K562 (cell line): ENCODE data around the gene THAP4. TPM values are rescaled to one million over a fixed set of nuclear protein-coding genes. Genes with fewer than 3 reads are reported as not detected.
A peak's percentile ranks its signal among the peaks of the same experiment; 100 is the strongest.

Experiments used
- ATAC-seq: fragments of 200-7000 bp; cut with Tn5 transposase; 3 replicates; pipeline ENCODE4 v1.9.1; 2020; ENCODE audit warnings: moderate library complexity
- BruUV-seq: library from RNA; stranded (reverse); fragments of 400-500 nt; replicated peaks from 2 replicates; lab custom pipeline; 2021; lab: Mats Ljungman, UMichigan
- CTCF ChIA-PET: fragments of 300-600 bp; formaldehyde crosslinking; extraction: SDS; loops from one replicate; lab custom pipeline; 2021; ENCODE audit warnings: low intra/inter-chr PET ratio; lab: Yijun Ruan, JAX
- POLR2A ChIA-PET: fragments of 300-600, 350-650 bp; sonication (Branson Sonifier 250); formaldehyde crosslinking; extraction: SDS; loops from one replicate; lab custom pipeline; 2021; ENCODE audit warnings: antibody characterized with exemption, inconsistent platforms; lab: Yijun Ruan, JAX
- DNase-seq, 4 experiments: peaks; one replicate each; pipeline versions ENCODE4 v3.0.0 to v3.0.0-alpha.2; 2011 to 2018; ENCODE audit warnings: low spot score in 3 of 4, mixed read lengths in 3 of 4; ENCODE audit errors: extremely low read depth in 1 of 4
- FAIRE-seq: peaks from 2 replicates; lab custom pipeline; 2011; peaks lifted over from hg19 to GRCh38; lab: Jason Lieb, UNC
- H2AFZ ChIP-seq: 2 replicates; pipeline ENCODE4 v1.6.0; 2011; ENCODE audit warnings: low read depth, low read length, control low read depth, inconsistent platforms
- H3K27ac ChIP-seq: fragments of 200-600 bp; 3 replicates; pipeline ENCODE4 v1.8.0; 2011; ENCODE audit warnings: low read depth, mild to moderate bottlenecking, control low read depth, inconsistent platforms, low read length, moderate library complexity, mixed read lengths; ENCODE audit errors: extremely low read depth
- H3K27me3 ChIP-seq, 2 experiments: fragments of 300-600 bp in 1 of 2; 2 replicates in 1 of 2; 3 replicates in 1 of 2; pipeline versions ENCODE4 v1.6.0 to v1.8.0; 2011; ENCODE audit warnings: inconsistent platforms in 2 of 2, low read length in 2 of 2, mild to moderate bottlenecking in 1 of 2, mixed read lengths in 1 of 2, moderate library complexity in 1 of 2; ENCODE audit not compliant: control insufficient read depth in 2 of 2, insufficient read depth in 2 of 2
- H3K36me3 ChIP-seq: fragments of 300-600 bp; 3 replicates; pipeline ENCODE4 v1.8.0; 2011; ENCODE audit warnings: mild to moderate bottlenecking, low read length, inconsistent platforms; ENCODE audit not compliant: control insufficient read depth, insufficient read depth
- H3K4me1 ChIP-seq, 2 experiments: fragments of 200-600 bp in 1 of 2; replicated peaks in 1 of 2; 2 replicates in 1 of 2; 3 replicates in 1 of 2; pipeline versions ENCODE4 v1.5.1 to v1.8.0; 2011; ENCODE audit warnings: inconsistent platforms in 2 of 2, low read length in 2 of 2, mild to moderate bottlenecking in 1 of 2, mixed read lengths in 1 of 2, moderate library complexity in 1 of 2; ENCODE audit not compliant: control insufficient read depth in 2 of 2, insufficient read depth in 2 of 2
- H3K4me2 ChIP-seq: 2 replicates; pipeline ENCODE4 v1.6.1; 2011; ENCODE audit warnings: low read length, control low read depth, inconsistent platforms, mixed read lengths; ENCODE audit not compliant: insufficient read depth
- H3K4me3 ChIP-seq: fragments of 200-600 bp; sonication (generic), shearing (Covaris generic); 2 replicates; pipeline ENCODE4 v1.5.1; 2016; ENCODE audit warnings: control low read depth, inconsistent platforms
- H3K79me2 ChIP-seq: fragments of 200-600 bp; 3 replicates; pipeline ENCODE4 v1.8.0; 2011; ENCODE audit warnings: low read length, inconsistent platforms; ENCODE audit not compliant: control insufficient read depth, insufficient read depth
- H3K9ac ChIP-seq, 2 experiments: 2 replicates each; pipeline versions ENCODE4 v1.6.0 to v1.6.1; 2011; ENCODE audit warnings: low read depth in 2 of 2, low read length in 2 of 2, control low read depth in 1 of 2, inconsistent platforms in 1 of 2, mild to moderate bottlenecking in 1 of 2, mixed read lengths in 1 of 2; ENCODE audit not compliant: insufficient read depth in 1 of 2
- H3K9me1 ChIP-seq: one replicate; pipeline ENCODE4 v1.6.0; 2011; ENCODE audit warnings: inconsistent platforms, mild to moderate bottlenecking, low read length, moderate library complexity; ENCODE audit not compliant: control insufficient read depth, insufficient read depth
- H3K9me3 ChIP-seq: replicated peaks from 2 replicates; pipeline ENCODE4 v1.5.1; 2011; ENCODE audit warnings: low read depth, low read length, inconsistent platforms; ENCODE audit not compliant: control insufficient read depth, insufficient read depth
- H4K20me1 ChIP-seq: replicated peaks from 2 replicates; pipeline ENCODE4 v1.6.1; 2011; ENCODE audit warnings: low read length, inconsistent platforms, mixed read lengths; ENCODE audit not compliant: control insufficient read depth, insufficient read depth
- ARNT ChIP-seq, 2 experiments: fragments of 450-650 bp; IDR thresholded peaks; 2 replicates each; pipeline ENCODE4 v1.6.1; 2016; ENCODE audit warnings: mild to moderate bottlenecking in 1 of 2
- CXXC5 ChIP-seq: fragments of 250-450 bp; sonication (Bioruptor Pico); IDR thresholded peaks from 2 replicates; pipeline ENCODE4 v1.8.0; 2022; ENCODE audit warnings: inconsistent platforms, mild to moderate bottlenecking, moderate library complexity
- ELF2 ChIP-seq: fragments of 250-450 bp; sonication (Bioruptor Pico); IDR thresholded peaks from 2 replicates; pipeline ENCODE4 v1.5.0; 2021; ENCODE audit warnings: mild to moderate bottlenecking
- GTF2E2 ChIP-seq: fragments of 200-800 bp; sonication (Bioruptor generic); IDR thresholded peaks from 2 replicates; pipeline ENCODE4 v1.6.1; 2016; ENCODE audit warnings: missing genetic modification characterization, missing compliant biosample characterization
- HDAC3 ChIP-seq: fragments of 450-650 bp; IDR thresholded peaks from 2 replicates; pipeline ENCODE4 v1.6.1; 2018; ENCODE audit warnings: borderline replicate concordance, mild to moderate bottlenecking, moderate library complexity; ENCODE audit not compliant: partially characterized antibody
- HNRNPLL ChIP-seq: fragments of 200-400 bp; formaldehyde crosslinking; IDR thresholded peaks from 2 replicates; pipeline ENCODE4 v1.6.1; 2017; ENCODE audit warnings: low read length, low read depth, mild to moderate bottlenecking; ENCODE audit not compliant: poor library complexity, severe bottlenecking
- KDM4B ChIP-seq, 2 experiments: fragments of 450-650 bp in 1 of 2; sonication (generic) in 1 of 2; IDR thresholded peaks; 2 replicates each; pipeline ENCODE4 v1.6.1; 2016 to 2017; ENCODE audit warnings: borderline replicate concordance in 2 of 2, antibody characterized with exemption in 1 of 2, low read depth in 1 of 2, mild to moderate bottlenecking in 1 of 2
- MAFF ChIP-seq: IDR thresholded peaks from 2 replicates; pipeline ENCODE4 v1.6.1; 2012; ENCODE audit warnings: low read length, improper control_type of control experiment
- SREBF2 ChIP-seq: sonication (generic); formaldehyde crosslinking; IDR thresholded peaks from 2 replicates; pipeline ENCODE4 v1.4.0; 2020; ENCODE audit warnings: mild to moderate bottlenecking, missing genetic modification reagents
- WGBS: fragments of 100-300 bp; shearing (Covaris generic); methylation state at CpG from one replicate; pipeline ENCODE4 v1.1.6; 2016; ENCODE audit warnings: low coverage, mixed read lengths; ENCODE audit not compliant: insufficient coverage; ENCODE audit errors: missing lambda C conversion rate; 5-methylcytosine and 5-hydroxymethylcytosine counted together
- in situ Hi-C: fragments of 300-500 bp; cut with MboI; formaldehyde crosslinking; loops from 4 replicates; pipeline ENCODE4 v1.15.0; 2018; ENCODE audit warnings: inconsistent platforms, mixed read lengths
- intact Hi-C: fragments of 100-400 bp; cut with micrococcal nuclease; formaldehyde crosslinking; loops from 2 replicates; pipeline ENCODE4 v1.14.2; 2022
- polyA plus RNA-seq, 8 experiments: library from polyadenylated mRNA; depleted of rRNA in 4 of 8; stranded (reverse) in 5 of 8; unstranded in 3 of 8; fragments of >200 nt; fragmentation: Nextera tagmentation in 2 of 8; fragmentation: Illumina TruSeq in 1 of 8; extraction: Ambion mirVana in 2 of 8; extraction: Trizol in 1 of 8; gene quantifications; 2 replicates each; pipeline versions ENCODE4 v1.2.1 to v1.2.3, GENCODE V29; 2011 to 2014; ENCODE audit warnings: inconsistent platforms in 1 of 8, missing spikeins in 1 of 8
- total RNA-seq, 7 experiments: library from RNA; depleted of rRNA in 6 of 7; stranded (reverse); fragments of >200 nt in 6 of 7; fragmentation: Illumina TruSeq in 2 of 7; extraction: Trizol in 2 of 7; gene quantifications; 2 replicates each; pipeline versions ENCODE4 v1.2.1 to v1.2.3, GENCODE V29; 2011 to 2021; ENCODE audit warnings: low replicate concordance in 1 of 7
- TF ChIP-seq, protein P1 (sequence below): fragments of 450-650 bp; IDR thresholded peaks from 2 replicates; pipeline ENCODE4 v1.6.1; 2016; ENCODE audit warnings: mild to moderate bottlenecking, moderate library complexity

Gene THAP4
- total and polyA plus RNA-seq, 9 of the 15 experiments (the other 6 are each of a cell fraction or from before 2014, with no cell fraction given): 8.6 to 60.9 (median 43.9) TPM

DNA sequence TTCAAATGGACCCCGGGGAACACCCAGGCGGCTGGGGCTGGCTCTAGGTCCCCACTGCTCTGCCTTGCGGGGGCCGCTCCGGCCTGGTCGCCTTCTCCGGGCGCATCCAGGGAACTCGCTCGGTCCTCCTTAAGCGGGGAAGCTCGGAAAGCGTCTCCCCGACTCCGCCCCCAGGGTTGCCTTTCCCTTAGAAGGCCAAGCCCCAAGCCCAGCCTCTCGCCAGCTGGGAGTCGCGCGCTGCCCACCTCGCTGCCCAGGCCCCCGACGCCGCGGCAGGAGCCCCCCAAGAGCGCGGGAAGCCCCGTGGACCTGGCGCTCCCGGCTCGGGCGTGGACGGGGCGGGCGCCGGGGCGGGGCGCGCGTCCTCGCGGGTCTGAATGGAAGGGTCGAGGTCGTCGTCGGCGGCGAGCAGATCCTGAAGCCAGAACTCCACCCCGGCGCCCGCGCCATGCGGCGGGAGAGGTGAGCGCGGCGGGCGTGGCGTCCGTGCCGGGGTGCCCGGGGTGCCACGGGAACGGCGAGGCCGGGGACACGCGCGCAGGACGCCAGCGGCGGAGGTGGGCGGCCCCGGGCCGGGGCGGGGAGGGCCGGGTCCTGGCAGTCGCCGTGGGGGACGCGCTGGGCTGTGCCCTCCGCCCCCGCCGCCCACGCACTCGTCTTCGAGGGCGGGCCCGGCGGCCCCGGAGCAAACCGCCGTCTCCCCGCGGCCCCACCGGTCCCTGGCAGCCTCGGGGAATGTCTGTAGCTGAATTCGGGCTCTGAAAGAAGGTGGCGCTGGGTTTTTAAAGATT lies 78.2 kb downstream of the THAP4 start, which contains the start of gene BOK:
Gene BOK (plus strand): TSS at position 214 of the 791 bp plus-strand sequence. CDS start 739 bp downstream, outside the sequence.
- in situ Hi-C loops (no loop called here), intact Hi-C loops (no loop called here)
- ChIA-PET CTCF (interaction anchor here (0.6 kb wide), 1 partner anchor 9 kb away, joined by 3 read pairs; no protein-coding TSS in a partner anchor), POLR2A (interaction anchor here (0.6 kb wide), 1 partner anchor 139 kb away, joined by 3 read pairs; no protein-coding TSS in a partner anchor)
- peak; percentile 53 to 80 (median 72) for DNase-seq
- H3K9me1 ChIP-seq: no peaks in the 10 kb centered on the region
- peaks cover 5% of the 10 kb centered on the region; the same call in 1 of the 2 replicates for H4K20me1 ChIP-seq
- no peaks in the 10 kb centered on the region for H3K9me3 ChIP-seq
- peak within 1 kb of the TSS; percentile 84 for H2AFZ ChIP-seq
- H3K27me3 ChIP-seq: no peaks in the 10 kb centered on the region
- H3K4me1 ChIP-seq: peaks cover 0 to 50% of the 10 kb centered on the region in 2 experiments; a peak in 2 of 5 replicates
- H3K27ac ChIP-seq: 0 out of 3 replicates have a peak within 1 kb of the TSS, but pooled peaks have one; percentile 30
- H3K79me2 ChIP-seq: no peaks in the 10 kb centered on the region
- peak within 1 kb of the TSS; percentile 53 to 87; a peak in 3 of 4 replicates for H3K9ac ChIP-seq
- WGBS: 0% methylated on average over 9 of the region's 98 CpGs
- no peak for FAIRE-seq
- H3K36me3 ChIP-seq: no peaks in the 10 kb centered on the region
- BruUV-seq: no TSS peak
- ATAC-seq: peak; percentile 65
- H3K4me3 ChIP-seq: peak within 1 kb of the TSS; percentile 50
- peak within 1 kb of the TSS; percentile 69 for H3K4me2 ChIP-seq
- TF ChIP-seq ELF2 (CRISPR knock-in tag) (no peak), ARNT (IDR thresholded peaks at IDR 0.05) (no peak), GTF2E2 (tag) (no peak), CXXC5 (peak; percentile 47; the same call in 1 of the 2 replicates), SREBF2 (CRISPR knock-in tag) (no peak), KDM4B (IDR thresholded peaks at IDR 0.05; ENCODE audit: borderline replicate concordance in 2 of 2, low read depth in 1 of 2) (no peak), HNRNPLL (peak; percentile 16), HDAC3 (no peak), MAFF (no peak)
- TF ChIP-seq, protein P1, sequence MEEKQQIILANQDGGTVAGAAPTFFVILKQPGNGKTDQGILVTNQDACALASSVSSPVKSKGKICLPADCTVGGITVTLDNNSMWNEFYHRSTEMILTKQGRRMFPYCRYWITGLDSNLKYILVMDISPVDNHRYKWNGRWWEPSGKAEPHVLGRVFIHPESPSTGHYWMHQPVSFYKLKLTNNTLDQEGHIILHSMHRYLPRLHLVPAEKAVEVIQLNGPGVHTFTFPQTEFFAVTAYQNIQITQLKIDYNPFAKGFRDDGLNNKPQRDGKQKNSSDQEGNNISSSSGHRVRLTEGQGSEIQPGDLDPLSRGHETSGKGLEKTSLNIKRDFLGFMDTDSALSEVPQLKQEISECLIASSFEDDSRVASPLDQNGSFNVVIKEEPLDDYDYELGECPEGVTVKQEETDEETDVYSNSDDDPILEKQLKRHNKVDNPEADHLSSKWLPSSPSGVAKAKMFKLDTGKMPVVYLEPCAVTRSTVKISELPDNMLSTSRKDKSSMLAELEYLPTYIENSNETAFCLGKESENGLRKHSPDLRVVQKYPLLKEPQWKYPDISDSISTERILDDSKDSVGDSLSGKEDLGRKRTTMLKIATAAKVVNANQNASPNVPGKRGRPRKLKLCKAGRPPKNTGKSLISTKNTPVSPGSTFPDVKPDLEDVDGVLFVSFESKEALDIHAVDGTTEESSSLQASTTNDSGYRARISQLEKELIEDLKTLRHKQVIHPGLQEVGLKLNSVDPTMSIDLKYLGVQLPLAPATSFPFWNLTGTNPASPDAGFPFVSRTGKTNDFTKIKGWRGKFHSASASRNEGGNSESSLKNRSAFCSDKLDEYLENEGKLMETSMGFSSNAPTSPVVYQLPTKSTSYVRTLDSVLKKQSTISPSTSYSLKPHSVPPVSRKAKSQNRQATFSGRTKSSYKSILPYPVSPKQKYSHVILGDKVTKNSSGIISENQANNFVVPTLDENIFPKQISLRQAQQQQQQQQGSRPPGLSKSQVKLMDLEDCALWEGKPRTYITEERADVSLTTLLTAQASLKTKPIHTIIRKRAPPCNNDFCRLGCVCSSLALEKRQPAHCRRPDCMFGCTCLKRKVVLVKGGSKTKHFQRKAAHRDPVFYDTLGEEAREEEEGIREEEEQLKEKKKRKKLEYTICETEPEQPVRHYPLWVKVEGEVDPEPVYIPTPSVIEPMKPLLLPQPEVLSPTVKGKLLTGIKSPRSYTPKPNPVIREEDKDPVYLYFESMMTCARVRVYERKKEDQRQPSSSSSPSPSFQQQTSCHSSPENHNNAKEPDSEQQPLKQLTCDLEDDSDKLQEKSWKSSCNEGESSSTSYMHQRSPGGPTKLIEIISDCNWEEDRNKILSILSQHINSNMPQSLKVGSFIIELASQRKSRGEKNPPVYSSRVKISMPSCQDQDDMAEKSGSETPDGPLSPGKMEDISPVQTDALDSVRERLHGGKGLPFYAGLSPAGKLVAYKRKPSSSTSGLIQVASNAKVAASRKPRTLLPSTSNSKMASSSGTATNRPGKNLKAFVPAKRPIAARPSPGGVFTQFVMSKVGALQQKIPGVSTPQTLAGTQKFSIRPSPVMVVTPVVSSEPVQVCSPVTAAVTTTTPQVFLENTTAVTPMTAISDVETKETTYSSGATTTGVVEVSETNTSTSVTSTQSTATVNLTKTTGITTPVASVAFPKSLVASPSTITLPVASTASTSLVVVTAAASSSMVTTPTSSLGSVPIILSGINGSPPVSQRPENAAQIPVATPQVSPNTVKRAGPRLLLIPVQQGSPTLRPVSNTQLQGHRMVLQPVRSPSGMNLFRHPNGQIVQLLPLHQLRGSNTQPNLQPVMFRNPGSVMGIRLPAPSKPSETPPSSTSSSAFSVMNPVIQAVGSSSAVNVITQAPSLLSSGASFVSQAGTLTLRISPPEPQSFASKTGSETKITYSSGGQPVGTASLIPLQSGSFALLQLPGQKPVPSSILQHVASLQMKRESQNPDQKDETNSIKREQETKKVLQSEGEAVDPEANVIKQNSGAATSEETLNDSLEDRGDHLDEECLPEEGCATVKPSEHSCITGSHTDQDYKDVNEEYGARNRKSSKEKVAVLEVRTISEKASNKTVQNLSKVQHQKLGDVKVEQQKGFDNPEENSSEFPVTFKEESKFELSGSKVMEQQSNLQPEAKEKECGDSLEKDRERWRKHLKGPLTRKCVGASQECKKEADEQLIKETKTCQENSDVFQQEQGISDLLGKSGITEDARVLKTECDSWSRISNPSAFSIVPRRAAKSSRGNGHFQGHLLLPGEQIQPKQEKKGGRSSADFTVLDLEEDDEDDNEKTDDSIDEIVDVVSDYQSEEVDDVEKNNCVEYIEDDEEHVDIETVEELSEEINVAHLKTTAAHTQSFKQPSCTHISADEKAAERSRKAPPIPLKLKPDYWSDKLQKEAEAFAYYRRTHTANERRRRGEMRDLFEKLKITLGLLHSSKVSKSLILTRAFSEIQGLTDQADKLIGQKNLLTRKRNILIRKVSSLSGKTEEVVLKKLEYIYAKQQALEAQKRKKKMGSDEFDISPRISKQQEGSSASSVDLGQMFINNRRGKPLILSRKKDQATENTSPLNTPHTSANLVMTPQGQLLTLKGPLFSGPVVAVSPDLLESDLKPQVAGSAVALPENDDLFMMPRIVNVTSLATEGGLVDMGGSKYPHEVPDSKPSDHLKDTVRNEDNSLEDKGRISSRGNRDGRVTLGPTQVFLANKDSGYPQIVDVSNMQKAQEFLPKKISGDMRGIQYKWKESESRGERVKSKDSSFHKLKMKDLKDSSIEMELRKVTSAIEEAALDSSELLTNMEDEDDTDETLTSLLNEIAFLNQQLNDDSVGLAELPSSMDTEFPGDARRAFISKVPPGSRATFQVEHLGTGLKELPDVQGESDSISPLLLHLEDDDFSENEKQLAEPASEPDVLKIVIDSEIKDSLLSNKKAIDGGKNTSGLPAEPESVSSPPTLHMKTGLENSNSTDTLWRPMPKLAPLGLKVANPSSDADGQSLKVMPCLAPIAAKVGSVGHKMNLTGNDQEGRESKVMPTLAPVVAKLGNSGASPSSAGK: no peak
